Right atrium auricular region (tissue), 2 donors: ENCODE data around the gene FRAS1. TPM values are rescaled to one million over a fixed set of nuclear protein-coding genes. Genes with fewer than 3 reads are reported as not detected.

Experiments
- DNase-seq: peaks from one replicate; pipeline ENCODE4 v3.0.0-alpha.2; 2019; ENCODE audit warnings: low spot score
- H3K27ac ChIP-seq, 2 donors: fragments of 200-600 bp; sonication (generic); 1 replicate in 1 of 2; 2 replicates in 1 of 2; pipeline ENCODE4 v1.5.1; 2016 to 2019
- H3K27me3 ChIP-seq, 2 donors: fragments of 200-600 bp; sonication (generic); one replicate each; pipeline versions ENCODE4 v1.5.1 to v1.6.0; 2017 to 2019
- H3K36me3 ChIP-seq: fragments of 200-600 bp; sonication (generic); one replicate; pipeline ENCODE4 v1.5.1; 2016
- H3K4me1 ChIP-seq, 2 donors: fragments of 200-600 bp; sonication (generic); one replicate each; pipeline versions ENCODE4 v1.5.1 to v1.6.0; 2017 to 2019
- H3K4me3 ChIP-seq, 2 donors: fragments of 200-600 bp; sonication (generic); 1 replicate in 1 of 2; 2 replicates in 1 of 2; pipeline ENCODE4 v1.5.1; 2017 to 2019; ENCODE audit warnings: mild to moderate bottlenecking in 1 of 2, moderate library complexity in 1 of 2
- H3K9me3 ChIP-seq, 2 donors: fragments of 200-600 bp; sonication (generic); one replicate each; pipeline ENCODE4 v1.5.1; 2019
- total RNA-seq, 2 donors: library from RNA; depleted of rRNA; stranded (reverse); fragments of >200 nt; gene quantifications; one replicate each; pipeline ENCODE4 v1.1.0, GENCODE V29; 2016
- TF ChIP-seq, protein P1 (sequence below), 2 donors: fragments of 200-600 bp; sonication (generic); IDR thresholded peaks; one replicate each; pipeline ENCODE4 v1.5.1; 2019; ENCODE audit warnings: antibody characterized with exemption in 2 of 2

The FRAS1 gene
- total RNA-seq, 2 donors from 2014 or later: 5.8 to 12.9 TPM

DNA sequence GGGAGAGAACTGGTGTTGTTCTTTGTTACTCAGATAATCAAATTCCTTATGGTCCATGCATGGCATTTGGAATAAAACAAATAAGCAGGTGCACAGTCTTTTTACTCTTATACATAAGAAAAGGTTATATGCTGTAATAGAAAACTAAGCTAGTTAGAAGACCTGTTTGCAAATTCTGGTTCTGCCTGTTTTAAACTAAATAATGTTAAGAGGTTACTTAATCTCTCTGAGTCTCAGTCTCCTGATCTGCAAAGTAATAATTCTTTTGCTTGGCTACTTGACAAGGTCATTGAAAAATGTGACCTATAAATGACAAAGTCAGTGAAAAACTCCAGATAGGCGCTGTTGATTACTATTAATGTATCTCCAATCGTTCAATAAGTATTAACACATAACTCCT lies 451.9 kb downstream of the FRAS1 start:
- Histone ChIP-seq H3K27me3 (no peaks in the 10 kb centered on the region), H3K36me3 (no peaks in the 10 kb centered on the region), H3K9me3 (no peaks in the 10 kb centered on the region), H3K27ac (no peak overlapping the region), H3K4me1 (no peaks in the 10 kb centered on the region), H3K4me3 (no peak overlapping the region)
- DNase-seq: no peak
- TF ChIP-seq, protein P1, sequence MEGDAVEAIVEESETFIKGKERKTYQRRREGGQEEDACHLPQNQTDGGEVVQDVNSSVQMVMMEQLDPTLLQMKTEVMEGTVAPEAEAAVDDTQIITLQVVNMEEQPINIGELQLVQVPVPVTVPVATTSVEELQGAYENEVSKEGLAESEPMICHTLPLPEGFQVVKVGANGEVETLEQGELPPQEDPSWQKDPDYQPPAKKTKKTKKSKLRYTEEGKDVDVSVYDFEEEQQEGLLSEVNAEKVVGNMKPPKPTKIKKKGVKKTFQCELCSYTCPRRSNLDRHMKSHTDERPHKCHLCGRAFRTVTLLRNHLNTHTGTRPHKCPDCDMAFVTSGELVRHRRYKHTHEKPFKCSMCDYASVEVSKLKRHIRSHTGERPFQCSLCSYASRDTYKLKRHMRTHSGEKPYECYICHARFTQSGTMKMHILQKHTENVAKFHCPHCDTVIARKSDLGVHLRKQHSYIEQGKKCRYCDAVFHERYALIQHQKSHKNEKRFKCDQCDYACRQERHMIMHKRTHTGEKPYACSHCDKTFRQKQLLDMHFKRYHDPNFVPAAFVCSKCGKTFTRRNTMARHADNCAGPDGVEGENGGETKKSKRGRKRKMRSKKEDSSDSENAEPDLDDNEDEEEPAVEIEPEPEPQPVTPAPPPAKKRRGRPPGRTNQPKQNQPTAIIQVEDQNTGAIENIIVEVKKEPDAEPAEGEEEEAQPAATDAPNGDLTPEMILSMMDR (IDR thresholded peaks at IDR 0.05): no peak

- Histone ChIP-seq H3K4me3 (no peak overlapping the region), H3K4me1 (no peaks in the 10 kb centered on the region), H3K9me3 (no peaks in the 10 kb centered on the region), H3K27me3 (no peaks in the 10 kb centered on the region), H3K36me3 (no peaks in the 10 kb centered on the region), H3K27ac (no peak overlapping the region)
- TF ChIP-seq, protein P1 (IDR thresholded peaks at IDR 0.05): no peak
- no peak for DNase-seq
Observed at GRCh38 chr4:78510108-78510507, 453.0 kb downstream of the FRAS1 start.

DNA sequence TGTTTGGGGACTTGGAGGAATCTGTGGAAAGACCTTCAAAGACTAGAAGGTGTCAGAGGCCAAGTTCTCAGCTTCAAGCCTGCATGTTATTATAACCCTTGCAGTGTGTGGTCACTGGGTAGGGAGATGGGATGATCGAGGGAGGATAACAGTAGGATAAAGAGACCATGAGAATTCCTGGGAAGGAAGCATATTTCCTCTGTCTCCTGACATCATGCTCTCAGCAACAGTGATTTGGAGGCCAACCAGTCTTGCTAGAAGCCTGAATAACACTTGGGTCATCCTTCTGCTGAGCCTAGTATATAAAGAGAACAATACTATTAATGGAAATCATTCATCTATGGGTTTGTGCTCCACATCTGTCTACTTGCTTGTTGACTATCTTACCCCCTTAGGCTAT lies 453.6 kb downstream of the FRAS1 start:
- TF ChIP-seq, protein P1 (IDR thresholded peaks at IDR 0.05): no peak
- Histone ChIP-seq H3K27ac (no peak overlapping the region), H3K27me3 (no peaks in the 10 kb centered on the region), H3K4me3 (no peak overlapping the region), H3K36me3 (no peaks in the 10 kb centered on the region), H3K4me1 (no peaks in the 10 kb centered on the region), H3K9me3 (no peaks in the 10 kb centered on the region)
- no peak for DNase-seq

- TF ChIP-seq, protein P1 (IDR thresholded peaks at IDR 0.05): no peak
- DNase-seq: no peak
- Histone ChIP-seq H3K36me3 (no peaks in the 10 kb centered on the region), H3K4me3 (no peak overlapping the region), H3K9me3 (no peaks in the 10 kb centered on the region), H3K27ac (no peak overlapping the region), H3K4me1 (no peaks in the 10 kb centered on the region), H3K27me3 (no peaks in the 10 kb centered on the region)
Observed at GRCh38 chr4:78512357-78512920, 455.3 kb downstream of the FRAS1 start.

- H3K36me3 ChIP-seq: no peaks in the 10 kb centered on the region
- no peaks in the 10 kb centered on the region for H3K4me1 ChIP-seq
- TF ChIP-seq, protein P1 (IDR thresholded peaks at IDR 0.05): no peak
- no peak for DNase-seq
- no peaks in the 10 kb centered on the region for H3K27me3 ChIP-seq
- no peaks in the 10 kb centered on the region for H3K9me3 ChIP-seq
- no peak overlapping the region for H3K4me3 ChIP-seq
- no peak overlapping the region for H3K27ac ChIP-seq
Observed at GRCh38 chr4:78513411-78513975, 456.4 kb downstream of the FRAS1 start.
